GM12865 (cell line): ENCODE data around the gene GNAL.

Experiments
- DNase-seq: peaks from one replicate; pipeline ENCODE4 v3.0.0; 2010; ENCODE audit warnings: low read depth
- H3K4me3 ChIP-seq: 2 replicates; pipeline ENCODE4 v1.5.1; 2011; ENCODE audit warnings: mild to moderate bottlenecking, low read depth, low read length, control low read depth
- CTCF ChIP-seq: IDR thresholded peaks from 2 replicates; pipeline ENCODE4 v1.5.1; 2011; ENCODE audit warnings: low read length, control low read depth, low read depth, inconsistent platforms; ENCODE audit not compliant: insufficient read depth; ENCODE audit errors: missing control alignments

Gene GNAL

DNA sequence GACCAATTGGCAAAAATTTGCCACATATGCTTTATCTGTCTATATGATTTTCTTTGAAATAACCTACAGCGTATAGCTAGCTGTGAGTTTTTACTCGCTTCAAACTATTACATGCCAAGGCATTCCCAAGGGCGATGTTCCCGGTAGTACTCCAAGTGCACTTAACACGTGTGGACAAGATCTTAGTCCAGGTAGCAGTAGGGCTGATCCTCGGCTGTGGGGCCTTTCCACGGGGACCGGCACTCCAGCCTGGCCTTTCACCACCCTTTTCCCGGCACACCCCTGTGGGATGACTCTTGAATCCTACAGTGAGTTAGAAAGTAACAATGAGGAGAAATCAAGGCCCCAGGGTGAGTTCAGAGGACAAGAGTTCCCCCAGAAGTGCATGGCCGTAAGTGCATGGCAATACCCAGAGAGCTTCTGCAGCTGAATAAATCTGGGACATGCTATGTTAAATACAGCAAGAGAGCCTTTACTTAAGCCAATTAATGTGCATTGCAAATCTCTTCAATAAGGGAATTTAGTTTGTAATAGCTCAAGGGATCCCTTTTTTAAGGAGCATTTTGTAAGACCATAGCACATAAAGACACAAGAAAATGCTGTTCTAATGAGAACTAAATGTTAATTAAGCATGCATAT is 188.6 kb downstream of the GNAL start:
- DNase-seq, result no peak
- no peak overlapping the region for H3K4me3 ChIP-seq
- no peak for TF ChIP-seq CTCF

DNA sequence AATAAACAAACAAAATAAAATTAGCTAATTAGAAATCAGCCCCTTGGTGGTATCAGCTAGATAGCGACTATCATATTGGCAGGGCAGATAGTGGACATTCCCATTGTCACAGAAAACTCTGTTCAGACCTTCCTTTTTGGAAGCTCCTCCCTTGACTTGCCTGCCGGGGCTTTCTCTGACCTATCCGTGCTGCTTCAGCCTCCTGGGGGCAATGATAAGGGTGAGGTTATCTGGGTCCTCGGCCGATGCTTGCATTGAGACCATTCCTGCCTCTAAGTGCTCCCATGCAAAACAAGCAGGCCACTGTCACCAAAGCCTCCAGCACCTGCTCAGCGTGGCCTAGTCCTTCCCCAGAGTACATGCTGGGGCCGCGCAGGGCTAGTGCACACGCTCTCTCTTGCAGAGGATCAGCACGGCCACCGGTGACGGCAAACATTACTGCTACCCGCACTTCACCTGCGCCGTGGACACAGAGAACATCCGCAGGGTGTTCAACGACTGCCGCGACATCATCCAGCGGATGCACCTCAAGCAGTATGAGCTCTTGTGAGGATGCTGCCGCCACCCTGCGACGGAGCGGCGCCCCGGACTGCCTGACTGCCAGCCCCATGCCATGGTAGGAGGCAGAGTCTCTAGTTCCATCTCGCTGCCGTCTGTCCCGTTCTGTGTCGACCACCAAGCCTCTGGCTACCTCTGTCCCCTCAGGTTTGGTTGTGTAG is 191.7 kb downstream of the GNAL start:
- H3K4me3 ChIP-seq, result no peak overlapping the region
- no peak for TF ChIP-seq CTCF
- no peak for DNase-seq

GRCh38 chr18:11882636-11883035 is 193.6 kb downstream of the GNAL start:
- no peak for TF ChIP-seq CTCF
- DNase-seq, result no peak
- H3K4me3 ChIP-seq, result no peak overlapping the region

DNA sequence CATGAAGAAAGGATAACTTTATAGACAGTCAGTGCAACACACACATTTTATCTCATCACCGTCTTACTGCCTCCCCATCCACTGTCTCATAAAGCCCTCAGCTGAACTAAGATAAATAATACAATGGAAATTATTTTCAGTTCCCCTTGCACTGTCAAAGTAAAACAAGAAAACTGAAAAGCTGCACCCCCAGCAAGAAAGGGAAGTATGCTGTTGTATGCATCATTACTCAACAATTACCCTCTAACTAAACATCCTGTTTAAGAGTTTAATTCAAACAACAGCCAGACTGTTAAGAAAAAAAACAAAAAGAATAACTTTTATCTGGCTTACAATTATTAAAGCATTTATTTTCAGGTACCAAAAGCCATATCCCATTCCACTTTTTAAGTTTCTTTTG is 194.1 kb downstream of the GNAL start:
- peak; percentile 40 for DNase-seq
- no peak overlapping the region for H3K4me3 ChIP-seq
- no peak for TF ChIP-seq CTCF

DNA sequence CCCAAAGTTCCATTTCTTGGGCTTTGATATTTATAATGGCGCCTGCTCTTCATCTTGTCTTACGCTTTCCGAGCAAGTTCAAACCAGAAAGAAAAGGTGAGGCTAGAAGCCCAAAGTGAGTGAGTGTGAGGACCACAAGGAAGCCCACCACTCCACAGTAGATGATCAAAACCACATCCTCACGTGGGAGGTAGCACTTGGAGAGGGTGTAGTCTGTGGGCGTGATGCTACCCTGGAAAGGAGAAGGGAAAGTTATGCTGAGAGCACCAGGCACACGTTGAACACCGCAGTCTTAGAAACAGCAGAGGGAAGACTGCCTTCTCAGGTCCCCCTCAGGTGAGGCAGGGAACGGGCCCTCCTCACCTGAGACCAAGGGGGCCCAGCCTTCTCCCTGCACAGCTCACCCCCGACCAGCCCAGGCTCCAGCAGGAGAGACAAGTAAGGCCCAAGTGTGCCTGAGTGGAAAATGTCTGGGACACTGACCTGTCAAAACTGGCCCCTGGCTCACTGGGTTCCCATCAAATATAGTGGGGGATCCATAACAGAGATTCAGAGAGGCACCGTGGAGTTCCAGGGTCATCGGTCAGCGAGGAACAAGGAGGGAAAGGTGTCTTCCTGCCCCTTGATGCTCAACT is 195.4 kb downstream of the GNAL start:
- H3K4me3 ChIP-seq, result no peak overlapping the region
- no peak for TF ChIP-seq CTCF
- no peak for DNase-seq

DNA sequence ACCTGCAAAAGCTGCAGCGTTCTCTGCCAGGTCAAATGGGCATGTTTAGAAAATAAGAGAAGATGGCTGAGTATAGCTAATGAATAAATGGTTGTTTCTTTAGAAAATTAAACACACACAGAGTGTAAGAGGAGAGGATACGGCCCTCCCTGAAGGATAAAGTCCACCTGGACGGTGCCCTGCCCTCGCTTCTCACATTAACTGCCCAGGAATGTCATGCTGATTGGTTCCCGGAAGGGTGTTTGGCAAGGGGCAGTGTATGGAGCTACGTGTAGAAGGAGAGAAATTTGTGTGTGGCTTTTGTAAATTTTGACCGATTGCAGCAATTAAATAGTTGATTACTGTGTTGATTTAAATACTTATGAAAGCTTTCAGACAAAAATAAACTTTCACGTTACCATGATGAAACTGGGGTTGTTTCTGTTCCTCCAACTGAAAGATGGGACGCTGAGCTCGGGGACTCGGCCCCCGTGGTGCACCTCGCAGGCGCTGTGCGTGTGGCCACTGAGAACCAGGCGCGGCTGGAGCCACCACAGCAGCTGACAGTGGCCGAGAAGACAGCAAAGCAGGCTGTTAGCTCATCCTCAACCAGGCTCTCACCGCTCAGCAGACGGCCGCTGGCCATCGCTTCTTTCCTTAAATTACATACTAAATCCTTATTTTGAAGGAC is 196.3 kb downstream of the GNAL start:
- H3K4me3 ChIP-seq, result no peak overlapping the region
- no peak for TF ChIP-seq CTCF
- no peak for DNase-seq
